ENCODE results near the gene GPR151.

DNA sequence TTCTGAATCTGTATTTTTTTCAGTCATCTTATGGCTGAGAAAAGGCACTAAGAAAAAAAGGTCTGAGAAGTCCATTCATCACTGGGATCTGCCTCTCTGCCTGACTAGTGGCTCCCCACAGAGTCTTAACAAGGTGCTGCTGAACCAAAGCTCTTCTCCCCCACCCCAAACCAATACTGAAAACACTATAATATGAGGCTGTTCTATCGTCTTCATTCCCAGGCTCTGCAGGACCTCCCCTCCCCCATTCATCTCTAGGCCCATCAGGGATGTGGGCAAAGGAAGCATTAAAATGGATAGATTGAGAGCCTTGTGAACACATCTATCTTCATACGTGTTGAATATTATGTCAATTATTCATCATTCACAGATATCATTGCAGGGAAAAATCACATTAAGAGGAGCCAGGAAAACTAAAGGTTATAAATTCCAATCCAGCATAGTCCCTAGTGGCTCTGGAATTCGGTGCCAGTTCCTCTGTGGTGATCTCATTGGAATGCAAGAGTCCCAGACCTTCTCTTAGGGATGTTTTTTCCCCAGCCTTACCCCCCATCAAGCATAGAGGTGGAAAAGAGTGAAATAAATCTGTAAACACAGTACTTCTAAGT lies 44.3 kb upstream of the GPR151 start:
- TF ChIP-seq CTCF (IDR thresholded peaks at IDR 0.05; ENCODE audit: insufficient read depth, low read depth, low read length): no peak
- no peak for TF ChIP-seq EZH2 (IDR thresholded peaks at IDR 0.05; ENCODE audit: insufficient read depth, low read length)

All from astrocyte (in vitro differentiated cells and primary cell).